DOHH2 (cell line): ENCODE measurements around the gene CACNB1.

Source experiments
- H3F3A ChIP-seq: fragments of 200-600 bp; sonication (generic), shearing (Covaris generic); 2 replicates; pipeline ENCODE4 v1.6.0; 2016; ENCODE audit warnings: antibody characterized with exemption, mild to moderate bottlenecking; ENCODE audit not compliant: control insufficient read depth, insufficient read depth
- H3K27ac ChIP-seq: fragments of 200-600 bp; sonication (generic); 2 replicates; pipeline ENCODE4 v1.5.1; 2014; ENCODE audit warnings: low read depth, mild to moderate bottlenecking, low read length, moderate library complexity
- H3K27me3 ChIP-seq: fragments of 200-600 bp; sonication (generic); 2 replicates; pipeline ENCODE4 v1.6.1; 2014; ENCODE audit warnings: mild to moderate bottlenecking, low read length, mixed read lengths; ENCODE audit not compliant: control insufficient read depth
- H3K36me3 ChIP-seq: fragments of 200-600 bp; sonication (generic); 2 replicates; pipeline ENCODE4 v1.6.1; 2014; ENCODE audit warnings: mild to moderate bottlenecking, low read length, moderate library complexity, mixed read lengths; ENCODE audit not compliant: control insufficient read depth
- H3K4me1 ChIP-seq: fragments of 200-600 bp; sonication (generic); 2 replicates; pipeline ENCODE4 v1.6.1; 2014; ENCODE audit warnings: mild to moderate bottlenecking, low read length, mixed read lengths; ENCODE audit not compliant: control insufficient read depth
- H3K4me2 ChIP-seq: fragments of 200-600 bp; sonication (generic); 2 replicates; pipeline ENCODE4 v1.6.0; 2014; ENCODE audit warnings: mild to moderate bottlenecking, low read length, moderate library complexity
- H3K4me3 ChIP-seq: fragments of 200-600 bp; sonication (generic); 2 replicates; pipeline ENCODE4 v1.5.1; 2014; ENCODE audit warnings: mild to moderate bottlenecking, low read length, mixed read lengths
- H3K79me2 ChIP-seq: fragments of 200-600 bp; sonication (generic); 2 replicates; pipeline ENCODE4 v1.6.1; 2014; ENCODE audit warnings: mild to moderate bottlenecking, low read length, mixed read lengths; ENCODE audit not compliant: control insufficient read depth
- H3K9me2 ChIP-seq: fragments of 200-600 bp; sonication (generic); replicated peaks from 2 replicates; pipeline ENCODE4 v1.6.1; 2014; ENCODE audit warnings: mild to moderate bottlenecking, low read length, mixed read lengths; ENCODE audit not compliant: control insufficient read depth
- H3K9me3 ChIP-seq: fragments of 200-600 bp; sonication (generic); 2 replicates; pipeline ENCODE4 v1.6.1; 2014; ENCODE audit warnings: antibody characterized with exemption, low read length, mixed read lengths; ENCODE audit not compliant: control insufficient read depth, insufficient read depth
- H4K20me1 ChIP-seq: fragments of 200-600 bp; sonication (generic); 2 replicates; pipeline ENCODE4 v1.6.0; 2014; ENCODE audit warnings: low read depth, mild to moderate bottlenecking, antibody characterized with exemption, low read length, moderate library complexity; ENCODE audit not compliant: control insufficient read depth, insufficient read depth
- EZH2phosphoT487 ChIP-seq: fragments of 200-600 bp; sonication (generic); IDR thresholded peaks from 2 replicates; pipeline ENCODE4 v1.6.1; 2017; ENCODE audit warnings: borderline replicate concordance, mild to moderate bottlenecking, antibody characterized with exemption, low read length, moderate library complexity, mixed read lengths
- TF ChIP-seq, protein P1 (sequence below): fragments of 200-600 bp; sonication (generic); IDR thresholded peaks from one replicate; pipeline ENCODE4 v1.5.1; 2014; ENCODE audit warnings: antibody characterized with exemption, mild to moderate bottlenecking, low read depth, low read length; ENCODE audit not compliant: poor library complexity, severe bottlenecking

Gene CACNB1

GRCh38 chr17:39150795-39151149 is 46.7 kb downstream of the CACNB1 start:
- Histone ChIP-seq H3K79me2 (no peaks in the 10 kb centered on the region), H3K9me2 (no peaks in the 10 kb centered on the region)

GRCh38 chr17:39150104-39150634 is 47.3 kb downstream of the CACNB1 start:
- H3F3A ChIP-seq, result peaks cover 3% of the 10 kb centered on the region; the same call in 1 of the 2 replicates
- H3K9me3 ChIP-seq, result no peaks in the 10 kb centered on the region
- no peaks in the 10 kb centered on the region for H3K79me2 ChIP-seq
- no peaks in the 10 kb centered on the region for H4K20me1 ChIP-seq
- peaks cover 5% of the 10 kb centered on the region; the same call in 1 of the 2 replicates for H3K36me3 ChIP-seq
- H3K9me2 ChIP-seq, result no peaks in the 10 kb centered on the region
- no peak overlapping the region for H3K4me3 ChIP-seq
- no peak for TF ChIP-seq EZH2phosphoT487
- TF ChIP-seq, protein P1, sequence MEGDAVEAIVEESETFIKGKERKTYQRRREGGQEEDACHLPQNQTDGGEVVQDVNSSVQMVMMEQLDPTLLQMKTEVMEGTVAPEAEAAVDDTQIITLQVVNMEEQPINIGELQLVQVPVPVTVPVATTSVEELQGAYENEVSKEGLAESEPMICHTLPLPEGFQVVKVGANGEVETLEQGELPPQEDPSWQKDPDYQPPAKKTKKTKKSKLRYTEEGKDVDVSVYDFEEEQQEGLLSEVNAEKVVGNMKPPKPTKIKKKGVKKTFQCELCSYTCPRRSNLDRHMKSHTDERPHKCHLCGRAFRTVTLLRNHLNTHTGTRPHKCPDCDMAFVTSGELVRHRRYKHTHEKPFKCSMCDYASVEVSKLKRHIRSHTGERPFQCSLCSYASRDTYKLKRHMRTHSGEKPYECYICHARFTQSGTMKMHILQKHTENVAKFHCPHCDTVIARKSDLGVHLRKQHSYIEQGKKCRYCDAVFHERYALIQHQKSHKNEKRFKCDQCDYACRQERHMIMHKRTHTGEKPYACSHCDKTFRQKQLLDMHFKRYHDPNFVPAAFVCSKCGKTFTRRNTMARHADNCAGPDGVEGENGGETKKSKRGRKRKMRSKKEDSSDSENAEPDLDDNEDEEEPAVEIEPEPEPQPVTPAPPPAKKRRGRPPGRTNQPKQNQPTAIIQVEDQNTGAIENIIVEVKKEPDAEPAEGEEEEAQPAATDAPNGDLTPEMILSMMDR, result peak; percentile 35
- H3K4me1 ChIP-seq, result peaks cover 28% of the 10 kb centered on the region
- H3K4me2 ChIP-seq, result no peak overlapping the region
- peaks cover 41% of the 10 kb centered on the region for H3K27me3 ChIP-seq
- no peak overlapping the region for H3K27ac ChIP-seq

More at GRCh38 chr17:39150795-39151149, 46.7 kb downstream of the CACNB1 start:
- H3K27ac ChIP-seq, result no peak overlapping the region
- peaks cover 41% of the 10 kb centered on the region for H3K27me3 ChIP-seq
- peaks cover 5% of the 10 kb centered on the region; the same call in 1 of the 2 replicates for H3K36me3 ChIP-seq
- no peak overlapping the region; the same call in 1 of the 2 replicates for H3K4me2 ChIP-seq
- no peaks in the 10 kb centered on the region for H3K9me3 ChIP-seq
- H3F3A ChIP-seq, result peaks cover 3% of the 10 kb centered on the region; the same call in 1 of the 2 replicates
- TF ChIP-seq, protein P1, result no peak
- no peak for TF ChIP-seq EZH2phosphoT487
- H3K4me1 ChIP-seq, result peaks cover 28% of the 10 kb centered on the region
- H3K4me3 ChIP-seq, result no peak overlapping the region
- no peaks in the 10 kb centered on the region for H4K20me1 ChIP-seq

GRCh38 chr17:39147221-39148185 is 50.0 kb downstream of the CACNB1 start:
- peaks cover 13% of the 10 kb centered on the region for H3K4me1 ChIP-seq
- TF ChIP-seq EZH2phosphoT487, result no peak
- TF ChIP-seq, protein P1, result no peak
- no peaks in the 10 kb centered on the region for H3K36me3 ChIP-seq
- no peaks in the 10 kb centered on the region for H3K9me2 ChIP-seq
- H3K27ac ChIP-seq, result no peak overlapping the region
- no peaks in the 10 kb centered on the region for H3K79me2 ChIP-seq
- H3K27me3 ChIP-seq, result peaks cover 41% of the 10 kb centered on the region
- H3K4me2 ChIP-seq, result no peak overlapping the region
- H3K9me3 ChIP-seq, result no peaks in the 10 kb centered on the region
- no peaks in the 10 kb centered on the region for H3F3A ChIP-seq
- no peaks in the 10 kb centered on the region for H4K20me1 ChIP-seq
- no peak overlapping the region for H3K4me3 ChIP-seq
